Calu3 (cell line): ENCODE measurements around the gene NDUFB11. TPM values are rescaled to one million over a fixed set of nuclear protein-coding genes. Genes with fewer than 3 reads are reported as not detected.

Source experiments
- BruUV-seq: library from RNA; stranded (reverse); fragments of 400-500 nt; replicated peaks from 2 replicates; lab custom pipeline; 2021; lab: Mats Ljungman, UMichigan
- CTCF ChIA-PET: fragments of 300-600 bp; sonication (Branson Sonifier 250); formaldehyde crosslinking; loops from one replicate; lab custom pipeline; 2022; ENCODE audit warnings: antibody characterized with exemption; lab: Charles Lee
- DNase-seq: peaks from one replicate; pipeline ENCODE4 v3.0.0; 2022
- H3K27ac Mint-ChIP-seq: one replicate; pipeline ENCODE4 v1.8.0; 2022; ENCODE audit warnings: mixed read lengths; ENCODE audit not compliant: unreplicated experiment
- H3K27me3 Mint-ChIP-seq: one replicate; pipeline ENCODE4 v1.8.0; 2022; ENCODE audit warnings: mixed read lengths; ENCODE audit not compliant: unreplicated experiment
- H3K36me3 Mint-ChIP-seq: one replicate; pipeline ENCODE4 v1.8.0; 2022; ENCODE audit warnings: mild to moderate bottlenecking, moderate library complexity, mixed read lengths; ENCODE audit not compliant: insufficient read depth, unreplicated experiment
- H3K4me1 Mint-ChIP-seq: one replicate; pipeline ENCODE4 v1.8.0; 2022; ENCODE audit warnings: mild to moderate bottlenecking, low read depth, mixed read lengths; ENCODE audit not compliant: unreplicated experiment
- H3K4me3 Mint-ChIP-seq: one replicate; pipeline ENCODE4 v1.8.0; 2022; ENCODE audit warnings: mild to moderate bottlenecking, low read depth, moderate library complexity, mixed read lengths; ENCODE audit not compliant: unreplicated experiment
- H3K9me3 Mint-ChIP-seq: one replicate; pipeline ENCODE4 v1.8.0; 2022; ENCODE audit warnings: low read depth, mixed read lengths; ENCODE audit not compliant: unreplicated experiment
- CTCF ChIP-seq: fragments of 200-600 bp; IDR thresholded peaks from one replicate; pipeline ENCODE4 v1.8.0; 2022; ENCODE audit warnings: antibody characterized with exemption; ENCODE audit not compliant: unreplicated experiment
- intact Hi-C: fragments of 100-400 bp; cut with micrococcal nuclease; formaldehyde crosslinking; loops from one replicate; pipeline ENCODE4 v1.10.0; 2022; ENCODE audit not compliant: unreplicated experiment
- total RNA-seq: library from RNA; stranded (reverse); gene quantifications from 2 replicates; pipeline ENCODE4 v1.2.3, GENCODE V29; 2022

Gene NDUFB11
- total RNA-seq, 1 experiment from 2014 or later, result 102 TPM

- CTCF ChIA-PET, result interaction anchor here (0.6 kb wide), 1 partner anchor 131 kb away, joined by 3 read pairs; no protein-coding TSS in a partner anchor
Measured at GRCh38 chrX:47174846-47175587, 30.5 kb upstream of the NDUFB11 start.

GRCh38 chrX:47174376-47174775 lies 29.9 kb upstream of the NDUFB11 start:
- Mint-ChIP-seq H3K27me3 (no peaks in the 10 kb centered on the region), H3K9me3 (no peaks in the 10 kb centered on the region), H3K4me3 (no peak overlapping the region), H3K36me3 (peaks cover 38% of the 10 kb centered on the region), H3K4me1 (no peaks in the 10 kb centered on the region), H3K27ac (no peak overlapping the region)
- CTCF ChIA-PET, result no interaction called here
- BruUV-seq, result no TSS peak
- intact Hi-C loops, result no loop called here
- TF ChIP-seq CTCF, result no peak
- DNase-seq, result no peak

More at GRCh38 chrX:47174846-47175587, 30.5 kb upstream of the NDUFB11 start:
- H3K4me3 Mint-ChIP-seq, result no peak overlapping the region
- TF ChIP-seq CTCF, result no peak
- no peak for DNase-seq
- H3K36me3 Mint-ChIP-seq, result peaks cover 42% of the 10 kb centered on the region
- intact Hi-C loops, result no loop called here
- H3K27me3 Mint-ChIP-seq, result no peaks in the 10 kb centered on the region
- H3K27ac Mint-ChIP-seq, result no peak overlapping the region
- no peaks in the 10 kb centered on the region for H3K9me3 Mint-ChIP-seq
- H3K4me1 Mint-ChIP-seq, result no peaks in the 10 kb centered on the region
- no TSS peak for BruUV-seq

- CTCF ChIA-PET, result no interaction called here
- intact Hi-C loops, result no loop called here
- no peak for TF ChIP-seq CTCF
- Mint-ChIP-seq H3K4me1 (no peaks in the 10 kb centered on the region), H3K36me3 (peaks cover 26% of the 10 kb centered on the region), H3K27ac (no peak overlapping the region), H3K9me3 (no peaks in the 10 kb centered on the region), H3K4me3 (no peak overlapping the region), H3K27me3 (no peaks in the 10 kb centered on the region)
- no TSS peak for BruUV-seq
- DNase-seq, result no peak
Measured at GRCh38 chrX:47172971-47173792, 28.7 kb upstream of the NDUFB11 start.

GRCh38 chrX:47172549-47172948 lies 28.0 kb upstream of the NDUFB11 start:
- intact Hi-C loops, result no loop called here
- no peak overlapping the region for H3K4me3 Mint-ChIP-seq
- DNase-seq, result no peak
- H3K36me3 Mint-ChIP-seq, result peaks cover 21% of the 10 kb centered on the region
- H3K9me3 Mint-ChIP-seq, result no peaks in the 10 kb centered on the region
- H3K27me3 Mint-ChIP-seq, result no peaks in the 10 kb centered on the region
- H3K4me1 Mint-ChIP-seq, result no peaks in the 10 kb centered on the region
- CTCF ChIA-PET, result no interaction called here
- BruUV-seq, result no TSS peak
- no peak overlapping the region for H3K27ac Mint-ChIP-seq
- TF ChIP-seq CTCF, result no peak
